ENCODE results near the gene TMEM269.

The TMEM269 gene

GRCh38 chr1:42825036-42825851 lies 40.5 kb downstream of the TMEM269 start:
- DNase-seq: no peak

GRCh38 chr1:42830631-42831030 lies 45.8 kb downstream of the TMEM269 start:
- DNase-seq: no peak

- no peak for DNase-seq
These were observed 46.5 kb downstream of the TMEM269 start for GRCh38 chr1:42831273-42831672.

GRCh38 chr1:42832641-42833240 lies 48.0 kb downstream of the TMEM269 start:
- no peak for DNase-seq

- DNase-seq: no peak
These were observed 49.2 kb downstream of the TMEM269 start for GRCh38 chr1:42833981-42834380.

- no peak for DNase-seq
These were observed 50.0 kb downstream of the TMEM269 start for GRCh38 chr1:42834803-42835202.

- DNase-seq: no peak
These were observed 50.6 kb downstream of the TMEM269 start for GRCh38 chr1:42835422-42835821.

GRCh38 chr1:42837709-42838108 lies 52.9 kb downstream of the TMEM269 start:
- no peak for DNase-seq

GRCh38 chr1:42838482-42839190 lies 53.8 kb downstream of the TMEM269 start:
- DNase-seq: no peak

GRCh38 chr1:42841010-42841409 lies 56.2 kb downstream of the TMEM269 start:
- DNase-seq: no peak

- no peak for DNase-seq
These were observed 56.8 kb downstream of the TMEM269 start for GRCh38 chr1:42841440-42842147.

GRCh38 chr1:42844592-42845140 lies 59.9 kb downstream of the TMEM269 start:
- DNase-seq: no peak

GRCh38 chr1:42845193-42845592 lies 60.4 kb downstream of the TMEM269 start:
- no peak for DNase-seq

GRCh38 chr1:42845866-42846256 lies 61.1 kb downstream of the TMEM269 start:
- no peak for DNase-seq

- DNase-seq: peak; percentile 96
These were observed 61.7 kb downstream of the TMEM269 start, which contains the start of gene ZNF691 for GRCh38 chr1:42846257-42847110. Gene ZNF691, plus strand, starts transcription at chr1:42846613. Its CDS starts 3,046 bp downstream, at chr1:42849659.

- no peak for DNase-seq
These were observed 62.4 kb downstream of the TMEM269 start for GRCh38 chr1:42847111-42847595.

- no peak for DNase-seq
These were observed 63.1 kb downstream of the TMEM269 start for GRCh38 chr1:42847721-42848460.

- no peak for DNase-seq
These were observed 64.2 kb downstream of the TMEM269 start for GRCh38 chr1:42848823-42849537.

GRCh38 chr1:42849944-42850343 lies 65.2 kb downstream of the TMEM269 start:
- no peak for DNase-seq

All from retina (tissue), 1 donor.